Measurements from ENCODE around the gene ACSM2B.
"Not testable (repeated sequence)": the region's sequence is repeated elsewhere in the genome, so short reads cannot be mapped to it uniquely, and the experiment has no call there.

The ACSM2B gene

GRCh38 chr16:20576145-20576544 is at the start of gene ACSM2B:
Gene ACSM2B (minus strand): TSS chr16:20576367. CDS start chr16:20564845, 11,522 bp downstream.
- not testable (repeated sequence) for H3K27ac Mint-ChIP-seq, DNase-seq, H3K27me3 Mint-ChIP-seq, ATAC-seq, H3K9me3 Mint-ChIP-seq, H3K4me3 Mint-ChIP-seq, H3K4me1 Mint-ChIP-seq

- DNase-seq (no peak), ATAC-seq (no peak)
- H3K27ac Mint-ChIP-seq: no peak overlapping the region
- no peaks in the 10 kb centered on the region for H3K27me3 Mint-ChIP-seq
- H3K4me1 Mint-ChIP-seq: peaks cover 6% of the 10 kb centered on the region
- no peaks in the 10 kb centered on the region for H3K9me3 Mint-ChIP-seq
- H3K4me3 Mint-ChIP-seq: no peak overlapping the region
Measured at GRCh38 chr16:20624882-20625807, 49.0 kb upstream of the ACSM2B start.

DNA sequence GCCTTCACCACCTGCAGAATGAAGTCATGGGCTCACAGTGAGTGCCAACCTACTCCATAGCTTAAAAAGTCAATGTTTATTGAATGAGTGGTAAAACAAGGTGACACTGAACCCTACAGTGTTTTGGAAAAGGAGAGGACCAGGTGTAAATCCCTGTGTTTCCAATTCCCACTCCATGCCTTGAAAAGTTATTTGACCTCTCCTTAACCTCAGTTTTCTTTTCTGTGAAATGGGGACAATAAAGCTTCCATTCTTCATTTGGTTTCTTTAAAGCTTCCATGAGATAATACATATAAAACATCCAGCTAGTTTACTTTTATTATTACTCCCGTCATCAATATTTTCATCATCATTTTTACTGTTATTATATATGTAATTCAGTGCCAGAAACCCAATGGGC is 48.0 kb upstream of the ACSM2B start:
- no peak for ATAC-seq
- Mint-ChIP-seq H3K4me3 (no peak overlapping the region), H3K9me3 (no peaks in the 10 kb centered on the region)

DNA sequence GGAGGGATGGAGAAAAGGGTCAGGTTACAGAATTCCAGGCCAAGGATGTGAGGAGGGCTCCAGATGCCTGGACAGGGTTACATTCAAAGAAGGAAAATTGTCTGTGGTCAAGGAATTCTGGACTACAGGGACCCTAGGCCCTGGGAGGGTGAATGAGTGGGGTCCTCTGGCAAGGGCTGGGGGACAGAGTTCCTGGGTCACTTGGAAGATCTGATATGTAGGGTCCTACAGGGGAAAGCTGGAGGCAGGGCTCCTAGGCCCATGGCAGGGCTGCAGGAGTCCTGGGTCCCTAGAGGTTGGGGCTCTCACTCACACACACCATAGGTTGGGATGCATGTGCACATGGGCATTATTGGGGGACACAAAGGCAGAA is 46.3 kb upstream of the ACSM2B start:
- Mint-ChIP-seq H3K4me3 (no peak overlapping the region), H3K27me3 (peaks cover 7% of the 10 kb centered on the region), H3K4me1 (no peaks in the 10 kb centered on the region), H3K9me3 (no peaks in the 10 kb centered on the region), H3K27ac (no peak overlapping the region)
- ATAC-seq (no peak), DNase-seq (no peak)

More for the DNA sequence above, 48.0 kb upstream of the ACSM2B start:
- no peak for DNase-seq
- Mint-ChIP-seq H3K4me1 (peaks cover 6% of the 10 kb centered on the region), H3K27ac (no peak overlapping the region), H3K27me3 (no peaks in the 10 kb centered on the region)

DNA sequence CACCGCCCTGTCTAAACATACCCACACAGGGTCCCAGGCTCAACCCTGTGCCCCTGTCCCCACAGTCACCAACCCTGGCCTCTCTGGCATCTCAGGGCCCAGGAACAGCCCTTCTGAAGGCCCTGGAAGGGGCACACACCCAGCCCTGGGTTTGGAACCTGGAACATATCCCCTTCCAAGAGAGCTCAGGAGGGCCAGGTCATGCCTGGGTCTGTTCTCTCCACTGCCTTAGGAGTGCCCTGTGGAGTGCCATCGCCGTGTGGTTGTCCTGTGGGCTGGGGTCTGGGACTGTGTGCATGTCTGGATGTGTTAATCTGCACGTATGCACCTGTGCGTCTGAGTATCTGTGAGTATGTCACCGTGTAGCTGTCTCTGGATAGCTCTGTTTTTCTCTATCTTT is 45.2 kb upstream of the ACSM2B start:
- Mint-ChIP-seq H3K27ac (no peak overlapping the region), H3K27me3 (peaks cover 14% of the 10 kb centered on the region), H3K4me3 (no peak overlapping the region), H3K9me3 (no peaks in the 10 kb centered on the region), H3K4me1 (no peaks in the 10 kb centered on the region)
- DNase-seq (no peak), ATAC-seq (peak; percentile 20)

GRCh38 chr16:20620770-20621169 is 44.6 kb upstream of the ACSM2B start:
- Mint-ChIP-seq H3K9me3 (no peaks in the 10 kb centered on the region), H3K4me1 (no peaks in the 10 kb centered on the region)

DNA sequence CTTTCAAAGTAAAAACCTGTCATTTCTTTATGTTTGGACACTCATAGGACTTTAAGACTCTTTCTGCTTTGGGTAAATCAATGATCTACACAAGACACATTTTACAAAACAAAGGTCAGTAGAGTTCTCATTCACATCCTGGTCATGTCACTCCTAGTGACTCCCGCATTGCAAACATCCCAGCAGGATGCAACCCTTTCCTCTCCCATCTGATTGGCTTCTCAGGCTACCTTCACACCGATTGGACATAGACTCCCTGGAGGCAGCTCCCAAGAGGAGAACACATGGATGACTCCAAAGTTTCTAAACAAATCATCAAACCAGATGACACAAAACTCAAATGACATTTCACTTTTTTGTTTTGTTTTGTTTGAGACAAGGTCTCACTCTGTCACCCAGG is 43.8 kb upstream of the ACSM2B start:
- Mint-ChIP-seq H3K4me3 (no peak overlapping the region), H3K27ac (no peak overlapping the region), H3K4me1 (no peaks in the 10 kb centered on the region), H3K9me3 (no peaks in the 10 kb centered on the region), H3K27me3 (peaks cover 18% of the 10 kb centered on the region)
- ATAC-seq (no peak), DNase-seq (no peak)

More at GRCh38 chr16:20620770-20621169, 44.6 kb upstream of the ACSM2B start:
- DNase-seq (no peak), ATAC-seq (no peak)
- Mint-ChIP-seq H3K27ac (no peak overlapping the region), H3K4me3 (no peak overlapping the region), H3K27me3 (peaks cover 14% of the 10 kb centered on the region)

GRCh38 chr16:20617271-20617670 is 41.1 kb upstream of the ACSM2B start:
- no peaks in the 10 kb centered on the region for H3K9me3 Mint-ChIP-seq
- peak overlapping the region in 1 of 2 donors; percentile 77 for H3K27ac Mint-ChIP-seq
- no peak for DNase-seq

GRCh38 chr16:20614186-20615141 is 38.3 kb upstream of the ACSM2B start:
- Mint-ChIP-seq H3K9me3 (no peaks in the 10 kb centered on the region), H3K4me3 (no peak overlapping the region), H3K27ac (no peak overlapping the region), H3K27me3 (peaks cover 70% of the 10 kb centered on the region), H3K4me1 (no peaks in the 10 kb centered on the region)
- ATAC-seq (no peak), DNase-seq (no peak)

More at GRCh38 chr16:20617271-20617670, 41.1 kb upstream of the ACSM2B start:
- H3K4me3 Mint-ChIP-seq: no peak overlapping the region
- no peak for ATAC-seq
- peaks cover 43% of the 10 kb centered on the region for H3K27me3 Mint-ChIP-seq
- no peaks in the 10 kb centered on the region for H3K4me1 Mint-ChIP-seq

DNA sequence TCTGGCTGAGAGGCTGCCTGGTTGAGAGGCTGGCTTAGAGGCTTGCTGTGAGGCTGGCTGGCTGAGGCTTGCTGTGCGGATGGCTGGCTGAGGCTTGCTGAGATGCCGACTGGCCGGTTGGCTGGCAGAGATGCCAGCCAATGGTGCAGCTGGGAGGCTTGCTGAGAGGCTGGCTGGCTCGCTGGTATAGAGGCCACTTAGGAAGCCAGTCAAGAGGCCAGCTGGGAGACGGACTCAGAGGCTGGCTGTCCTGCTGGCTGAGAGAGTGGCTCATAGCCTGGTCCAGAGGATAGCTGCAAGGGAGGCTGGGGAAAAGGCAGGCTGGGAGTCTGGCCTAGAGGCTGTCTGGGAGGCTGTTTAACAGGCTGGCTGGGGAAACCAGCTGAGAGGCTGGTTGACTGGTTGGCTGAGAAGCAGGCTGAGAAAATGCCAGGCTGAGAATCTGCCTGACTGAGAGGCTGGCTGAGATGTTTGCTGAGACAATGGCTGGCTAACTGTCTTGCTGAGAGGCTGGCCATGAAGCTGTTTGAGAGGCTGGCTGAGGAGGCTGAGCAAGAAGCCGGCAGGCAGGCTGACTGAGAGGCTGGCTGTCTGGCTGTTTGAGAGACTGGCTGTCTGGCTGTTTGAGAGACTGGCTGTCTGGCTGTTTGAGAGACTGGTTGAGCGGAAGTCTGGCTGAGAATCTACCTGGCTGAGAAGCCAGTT is 37.5 kb upstream of the ACSM2B start:
- ATAC-seq (no peak), DNase-seq (no peak)
- no peak overlapping the region for H3K4me3 Mint-ChIP-seq
- H3K4me1 Mint-ChIP-seq: no peaks in the 10 kb centered on the region
- no peaks in the 10 kb centered on the region for H3K9me3 Mint-ChIP-seq
- peaks cover 70% of the 10 kb centered on the region for H3K27me3 Mint-ChIP-seq
- no peak overlapping the region for H3K27ac Mint-ChIP-seq

DNA sequence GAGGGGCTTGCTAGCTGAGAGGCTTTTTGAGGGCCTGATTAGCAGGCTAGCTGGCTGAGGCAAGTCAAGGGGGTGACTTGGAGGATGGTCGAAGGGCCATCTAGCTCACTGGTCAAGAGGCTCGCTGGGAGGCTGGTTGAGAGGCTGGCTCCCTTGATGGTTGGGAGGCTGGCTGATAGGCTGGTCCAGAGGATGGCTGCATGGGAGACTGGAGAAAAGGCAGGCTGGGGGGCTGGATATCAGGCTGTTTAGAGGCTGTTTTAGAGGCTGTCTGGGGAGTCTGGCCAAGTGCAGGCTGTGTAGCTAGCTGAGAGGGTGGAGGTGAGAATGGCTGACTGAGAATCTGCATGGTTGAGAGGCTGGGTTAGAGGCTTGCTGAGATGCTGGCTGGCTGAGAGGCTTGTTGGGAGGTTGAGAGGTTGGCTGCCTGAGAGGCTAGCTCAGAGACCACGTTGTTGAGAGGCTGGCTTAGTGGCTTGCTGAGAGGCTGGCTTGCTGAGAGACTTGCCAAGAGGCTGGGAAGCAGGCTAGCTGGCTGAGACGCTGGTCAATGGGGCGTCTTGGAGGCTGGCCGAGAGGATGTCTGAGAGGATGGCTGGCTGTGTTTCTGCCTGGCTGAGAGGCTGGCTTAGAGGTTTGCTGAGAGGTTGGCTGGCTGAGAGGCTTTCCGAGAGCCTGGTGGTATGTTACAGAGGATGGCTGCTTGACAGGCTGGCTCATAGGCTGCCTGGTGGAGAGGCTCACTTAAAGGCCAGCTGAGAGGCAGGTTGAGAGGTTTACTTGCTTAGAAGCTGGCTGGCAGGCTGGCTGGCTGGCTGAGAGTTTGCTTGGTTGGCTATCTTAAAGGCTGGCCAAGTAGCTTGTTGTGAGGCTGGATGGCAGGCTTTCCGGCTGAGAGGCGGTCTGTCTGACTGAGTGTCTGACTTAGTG is 36.6 kb upstream of the ACSM2B start:
- no peak for ATAC-seq
- H3K27ac Mint-ChIP-seq: no peak overlapping the region
- no peaks in the 10 kb centered on the region for H3K9me3 Mint-ChIP-seq
- no peak for DNase-seq
- peaks cover 66% of the 10 kb centered on the region for H3K27me3 Mint-ChIP-seq
- H3K4me3 Mint-ChIP-seq: no peak overlapping the region
- H3K4me1 Mint-ChIP-seq: no peaks in the 10 kb centered on the region

- no peak for ATAC-seq
- H3K27me3 Mint-ChIP-seq: peaks cover 58% of the 10 kb centered on the region
- no peaks in the 10 kb centered on the region for H3K9me3 Mint-ChIP-seq
- peak overlapping the region in 1 of 2 donors; percentile 21 for H3K27ac Mint-ChIP-seq
- no peaks in the 10 kb centered on the region for H3K4me1 Mint-ChIP-seq
- no peak overlapping the region for H3K4me3 Mint-ChIP-seq
- DNase-seq: no peak
Measured at GRCh38 chr16:20611975-20612481, 35.9 kb upstream of the ACSM2B start.

GRCh38 chr16:20611350-20611902 is 35.3 kb upstream of the ACSM2B start:
- H3K4me3 Mint-ChIP-seq: no peak overlapping the region
- H3K27me3 Mint-ChIP-seq: peaks cover 55% of the 10 kb centered on the region
- H3K27ac Mint-ChIP-seq: peak overlapping the region; percentile 21 to 91
- DNase-seq (no peak), ATAC-seq (no peak)
- no peaks in the 10 kb centered on the region for H3K9me3 Mint-ChIP-seq
- no peaks in the 10 kb centered on the region for H3K4me1 Mint-ChIP-seq

GRCh38 chr16:20610892-20611349 is 34.8 kb upstream of the ACSM2B start:
- Mint-ChIP-seq H3K4me3 (no peak overlapping the region), H3K4me1 (no peaks in the 10 kb centered on the region), H3K9me3 (no peaks in the 10 kb centered on the region), H3K27ac (peak overlapping the region in 1 of 2 donors; percentile 91), H3K27me3 (peaks cover 55% of the 10 kb centered on the region)
- no peak for DNase-seq
- ATAC-seq: no peak
